Stimulated activated CD8-positive, alpha-beta memory T cell treated with anti-CD3 and anti-CD28 coated beads, Interleukin-12 subunit alpha, Interleukin-12 subunit beta, amount 100 ng/mL, for 1 hour (primary cell): ENCODE results near the gene DACT2.
"Not testable (repeated sequence)": the region's sequence is repeated elsewhere in the genome, so short reads cannot be mapped to it uniquely, and the experiment has no call there.

ENCODE experiments used
- DNase-seq: peaks from one replicate; pipeline ENCODE4 v3.0.0-alpha.2; 2020; ENCODE audit warnings: low read depth

The DACT2 gene

GRCh38 chr6:168281314-168281713, 38.3 kb downstream of the DACT2 start:
- DNase-seq, result not testable (repeated sequence)

GRCh38 chr6:168280899-168281245, 38.7 kb downstream of the DACT2 start:
- DNase-seq, result no peak

GRCh38 chr6:168280020-168280898, 39.3 kb downstream of the DACT2 start:
- no peak for DNase-seq

GRCh38 chr6:168279403-168279935, 40.1 kb downstream of the DACT2 start:
- no peak for DNase-seq

- no peak for DNase-seq
Observed at GRCh38 chr6:168278904-168279303, 40.7 kb downstream of the DACT2 start.

- DNase-seq, result no peak
Observed at GRCh38 chr6:168277274-168277669, 42.3 kb downstream of the DACT2 start.

GRCh38 chr6:168276576-168277273, 42.9 kb downstream of the DACT2 start:
- DNase-seq, result no peak

- no peak for DNase-seq
Observed at GRCh38 chr6:168275168-168275567, 44.4 kb downstream of the DACT2 start.

GRCh38 chr6:168274037-168274952, 45.3 kb downstream of the DACT2 start:
- no peak for DNase-seq

GRCh38 chr6:168273441-168274036, 46.0 kb downstream of the DACT2 start:
- no peak for DNase-seq

GRCh38 chr6:168272415-168273325, 46.9 kb downstream of the DACT2 start:
- DNase-seq, result no peak

- DNase-seq, result no peak
Observed at GRCh38 chr6:168270274-168271172, 49.1 kb downstream of the DACT2 start.

GRCh38 chr6:168269455-168270243, 49.9 kb downstream of the DACT2 start:
- no peak for DNase-seq

- DNase-seq, result no peak
Observed at GRCh38 chr6:168268755-168269154, 50.8 kb downstream of the DACT2 start.

GRCh38 chr6:168267779-168268178, 51.8 kb downstream of the DACT2 start:
- not testable (repeated sequence) for DNase-seq

- DNase-seq, result no peak
Observed at GRCh38 chr6:168265827-168266815, 53.5 kb downstream of the DACT2 start.

- no peak for DNase-seq
Observed at GRCh38 chr6:168265394-168265793, 54.2 kb downstream of the DACT2 start.
